HPDE6-E6E7 (cell line): ENCODE results near the gene RAB19.
A peak's percentile ranks its signal among the peaks of the same experiment; 100 is the strongest.

Experiments used
- DNase-seq: peaks from one replicate; pipeline ENCODE4 v3.0.0; 2011; ENCODE audit warnings: missing footprints; ENCODE audit errors: extremely low spot score

RAB19 gene

DNA sequence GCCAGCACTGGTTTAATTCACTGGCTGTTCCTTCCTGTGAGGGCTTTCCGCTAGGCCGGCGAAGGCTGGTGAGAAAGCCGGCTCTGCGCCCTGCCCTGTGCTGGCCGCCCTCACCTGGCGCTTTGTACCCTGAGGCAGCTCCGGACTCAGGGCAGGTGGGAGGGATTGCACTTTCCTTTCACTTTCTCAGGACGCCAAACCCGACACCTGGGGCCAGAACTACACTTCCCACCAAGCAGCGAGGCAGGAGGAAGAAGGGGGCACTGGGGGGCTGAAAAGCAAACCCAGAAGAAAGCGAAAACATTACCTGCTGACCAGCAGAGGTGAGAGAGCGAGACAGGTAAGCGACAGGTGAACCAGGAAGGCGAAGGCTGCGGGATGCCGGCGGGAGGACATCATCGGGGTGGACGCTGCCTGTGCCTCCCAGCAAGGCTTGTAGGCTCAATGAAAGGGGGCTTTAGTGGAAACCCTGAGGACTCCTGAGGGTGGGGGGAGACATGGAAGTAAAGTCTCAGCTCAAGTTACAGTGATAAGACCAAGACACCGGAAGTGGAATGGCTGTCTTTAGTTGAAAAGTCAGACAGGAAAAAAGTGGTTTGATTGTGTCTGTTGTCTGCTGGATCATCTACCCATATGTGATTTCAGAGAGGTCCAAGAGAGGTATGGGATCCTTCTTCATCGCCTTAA is at the start of gene RAB19:
Gene RAB19 (plus strand): TSS at position 181 of the 687 bp plus-strand sequence. CDS start 3,589 bp downstream, outside the sequence.
- peak; percentile 45 for DNase-seq

- no peak for DNase-seq
Observed at GRCh38 chr7:140358024-140358411, 45.8 kb upstream of the RAB19 start.

DNA sequence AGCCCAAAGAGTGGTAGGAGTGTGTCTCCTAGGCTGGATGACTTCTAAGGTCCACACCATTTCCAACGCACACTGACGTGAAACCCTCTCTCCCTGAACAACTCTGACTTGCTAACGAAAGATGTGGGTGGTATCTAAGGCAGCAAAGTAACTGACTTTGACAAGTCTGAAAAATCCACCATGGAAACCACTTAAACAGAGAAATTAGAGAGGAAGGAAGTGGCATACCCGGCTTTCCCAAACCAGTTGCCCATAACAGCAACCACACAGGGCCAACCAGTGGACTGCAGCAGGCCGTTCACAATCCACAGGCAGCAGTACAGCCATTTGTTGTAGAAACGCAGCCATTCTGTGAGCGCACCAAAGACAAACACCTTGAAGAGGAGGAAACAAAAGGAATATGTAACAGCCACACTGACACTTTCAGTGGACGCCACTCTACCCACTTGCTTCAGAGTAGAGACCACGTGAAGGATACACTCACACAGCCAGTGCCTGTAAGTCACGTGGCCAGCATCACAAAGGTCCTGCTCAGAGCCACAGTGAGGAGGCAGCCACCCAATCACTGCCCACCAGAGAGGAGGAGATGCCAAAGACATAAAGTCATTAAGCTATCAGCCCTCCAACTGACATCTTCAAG is 45.3 kb upstream of the RAB19 start:
- no peak for DNase-seq

DNA sequence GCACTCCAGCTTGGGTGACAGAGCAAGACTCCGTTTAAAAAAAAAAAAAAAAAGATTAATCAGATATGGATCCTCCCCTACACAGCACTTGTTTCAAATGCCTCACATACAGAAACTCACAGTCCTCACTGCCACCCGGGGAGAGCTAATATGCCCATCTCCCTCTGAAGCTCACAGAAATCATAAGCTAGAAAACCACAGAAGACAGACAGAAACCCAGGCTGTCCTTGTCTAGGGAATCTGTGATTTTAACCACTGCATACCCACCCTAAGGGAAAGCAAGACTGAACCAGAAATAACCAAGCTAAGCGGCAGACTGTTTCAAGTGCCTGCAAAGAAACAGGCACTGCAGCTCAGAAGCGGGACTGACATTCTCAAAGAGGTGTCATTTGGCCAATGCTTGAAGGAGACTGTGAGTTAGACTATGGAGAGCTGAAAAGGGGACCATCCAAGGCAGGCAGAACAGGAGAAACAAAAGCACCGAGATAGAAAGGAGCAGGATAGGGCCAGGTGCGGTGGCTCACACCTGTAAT is 43.1 kb upstream of the RAB19 start:
- DNase-seq = no peak

GRCh38 chr7:140364819-140365218 is 39.0 kb upstream of the RAB19 start:
- DNase-seq = peak; percentile 41

- DNase-seq = no peak
Observed at GRCh38 chr7:140367528-140367927, 36.3 kb upstream of the RAB19 start.

DNA sequence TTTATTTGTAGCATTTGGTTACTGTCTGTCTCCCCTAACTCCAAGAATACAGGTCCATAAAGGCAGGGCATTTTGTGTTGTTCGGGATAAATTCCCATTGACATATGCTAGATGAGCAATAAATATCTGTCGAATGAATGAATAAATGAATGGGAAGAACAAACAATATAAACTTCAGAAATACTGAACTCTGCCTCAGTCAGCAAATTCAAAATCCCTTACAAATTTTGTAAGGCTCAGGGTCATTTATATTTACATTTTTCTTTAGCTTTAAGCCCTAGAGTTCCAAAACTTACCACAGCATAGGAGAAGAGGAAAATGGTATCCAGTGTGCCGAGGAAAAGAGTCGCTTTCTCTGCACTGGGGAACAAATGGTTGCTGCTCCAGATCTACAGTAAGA is 34.6 kb upstream of the RAB19 start:
- DNase-seq = no peak

DNA sequence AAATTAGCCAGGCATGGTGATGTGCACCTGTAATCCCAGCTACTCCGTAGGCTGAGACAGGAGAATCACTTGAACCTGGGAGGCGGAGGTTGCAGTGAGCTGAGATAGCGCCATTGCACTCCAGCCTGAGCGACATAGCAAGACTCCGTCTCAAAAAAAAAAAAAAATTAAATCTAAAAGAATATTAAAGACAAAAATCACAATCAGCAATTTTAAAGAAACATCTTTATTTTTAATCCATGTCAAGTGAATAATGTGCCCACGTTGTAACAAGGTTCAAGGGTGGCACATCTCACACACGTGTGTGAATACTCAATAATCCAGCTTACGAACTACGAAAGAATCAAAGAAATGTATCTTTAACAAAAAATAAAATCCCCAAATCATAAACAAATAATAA is 28.5 kb upstream of the RAB19 start:
- DNase-seq = no peak

DNA sequence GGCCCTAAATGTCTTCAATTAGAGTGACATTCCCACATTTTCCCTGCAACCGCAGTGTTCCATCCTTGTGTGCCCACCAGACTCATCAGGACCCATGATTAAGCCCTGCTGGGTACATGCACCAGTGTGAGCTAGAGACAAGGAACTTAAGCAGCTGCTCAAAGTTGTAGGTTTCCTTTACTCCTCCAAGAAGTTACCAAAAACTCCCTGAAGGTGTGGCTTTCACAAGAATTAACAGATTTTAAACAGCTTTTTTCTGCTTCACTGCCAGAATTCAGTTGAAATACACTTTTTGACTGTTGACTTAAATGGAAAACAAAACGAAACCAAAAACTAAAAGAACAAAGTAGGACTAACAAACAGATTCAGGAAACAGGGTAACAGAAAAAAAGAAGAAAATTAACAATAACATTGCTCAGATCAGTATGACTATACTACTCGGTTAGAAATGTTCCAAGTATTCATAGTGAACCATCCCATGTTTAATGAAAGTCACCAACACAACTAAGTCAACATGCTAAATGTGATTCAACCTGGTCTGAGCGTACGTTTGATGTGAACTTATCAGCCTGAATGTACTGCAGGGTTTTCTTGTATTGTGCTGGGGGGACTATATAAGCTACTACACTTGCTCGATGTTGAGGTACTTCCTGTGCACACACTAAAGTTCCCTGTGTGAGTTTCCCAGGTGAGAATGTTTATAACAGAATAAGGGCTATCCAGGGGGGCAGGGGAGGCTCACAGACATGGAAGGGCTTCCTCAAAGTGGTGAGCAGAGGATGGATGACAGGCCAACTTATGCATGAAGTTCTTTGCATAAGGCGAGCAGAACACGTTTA is 27.7 kb upstream of the RAB19 start:
- DNase-seq = no peak

GRCh38 chr7:140383954-140384713 is 19.7 kb upstream of the RAB19 start:
- DNase-seq = no peak

- DNase-seq = no peak
Observed at GRCh38 chr7:140384894-140385545, 18.8 kb upstream of the RAB19 start.

- DNase-seq = no peak
Observed at GRCh38 chr7:140389445-140389844, 14.4 kb upstream of the RAB19 start.

DNA sequence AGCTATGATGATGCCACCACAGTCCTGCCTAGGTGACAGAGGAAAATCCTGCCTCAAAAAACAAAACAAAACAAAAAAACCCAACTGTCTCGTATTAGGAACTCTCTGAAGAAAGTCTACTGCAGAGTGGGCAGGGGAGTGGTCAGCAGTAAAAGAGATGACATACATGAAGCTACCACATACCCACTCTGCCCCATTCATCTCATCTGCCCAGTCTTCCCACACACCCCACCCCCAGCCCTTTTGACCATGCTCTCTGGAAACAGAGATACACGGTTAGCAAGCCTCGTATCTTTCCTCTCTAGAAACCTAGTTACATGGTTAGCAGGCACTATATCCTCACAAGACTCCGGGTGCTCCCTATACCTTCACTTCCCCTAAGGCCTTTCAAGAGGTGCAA is 13.8 kb upstream of the RAB19 start:
- no peak for DNase-seq

- DNase-seq = no peak
Observed at GRCh38 chr7:140390466-140391190, 13.2 kb upstream of the RAB19 start.

GRCh38 chr7:140391634-140392033 is 12.2 kb upstream of the RAB19 start:
- no peak for DNase-seq

GRCh38 chr7:140393756-140394306 is 10.0 kb upstream of the RAB19 start:
- DNase-seq = no peak

- peak; percentile 89 for DNase-seq
Observed at GRCh38 chr7:140397784-140398750, 5.8 kb upstream of the RAB19 start, which contains the start of gene SLC37A3. Gene SLC37A3 (minus strand): TSS chr7:140398530. CDS start chr7:140382526, 16,004 bp downstream.

DNA sequence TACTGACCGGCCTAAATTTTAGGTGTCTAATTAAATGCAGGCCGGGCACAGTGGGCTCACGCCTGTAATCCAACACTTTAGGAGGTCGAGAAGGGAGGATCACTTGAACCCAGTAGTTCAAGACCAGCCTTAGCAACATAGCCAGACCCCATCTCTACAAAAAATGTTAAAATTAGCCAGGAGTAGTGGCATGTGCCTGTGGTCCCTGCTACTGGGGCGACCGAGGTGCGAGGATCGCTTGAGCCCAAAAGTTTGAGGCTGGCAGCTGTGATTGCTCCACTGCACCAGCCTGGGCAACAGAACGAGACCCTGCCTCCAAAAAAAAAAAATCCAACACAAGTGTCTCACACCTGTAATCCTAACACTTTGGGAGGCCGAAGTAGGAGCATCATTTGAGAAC is 5.0 kb upstream of the RAB19 start:
- DNase-seq = no peak

DNA sequence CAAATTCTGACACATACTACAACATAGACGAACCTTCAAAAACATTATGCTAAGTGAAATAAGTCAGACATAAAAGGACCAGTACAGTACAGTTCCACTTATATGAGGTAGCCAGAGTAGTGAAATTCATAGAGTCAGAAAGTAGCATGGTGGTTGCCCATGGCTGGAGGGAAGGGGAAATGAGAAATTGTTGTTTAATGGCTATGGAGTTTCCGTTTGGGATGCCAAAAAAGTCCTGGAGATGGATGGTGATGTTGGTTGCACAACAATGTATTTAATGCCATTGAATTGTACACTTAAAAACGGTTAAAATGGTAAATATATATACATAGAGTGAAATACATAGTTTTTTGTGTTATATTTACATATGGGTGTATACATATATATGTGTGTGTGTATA is 3.5 kb upstream of the RAB19 start:
- DNase-seq = no peak
